HG03460 (cell line): ENCODE results near the gene GSKIP.
A peak's percentile ranks its signal among the peaks of the same experiment; 100 is the strongest.

Experiments used
- ATAC-seq: cut with Tn5 transposase; IDR thresholded peaks from one replicate; pipeline ENCODE4 v1.9.1; 2021; ENCODE audit not compliant: unreplicated experiment

Gene GSKIP

GRCh38 chr14:96376093-96376492 lies 12.8 kb downstream of the GSKIP start:
- ATAC-seq: no peak

GRCh38 chr14:96380735-96381134 lies 17.4 kb downstream of the GSKIP start:
- peak; percentile 94 for ATAC-seq

- no peak for ATAC-seq
Measured at GRCh38 chr14:96383445-96383844, 20.1 kb downstream of the GSKIP start.

GRCh38 chr14:96384053-96384452 lies 20.7 kb downstream of the GSKIP start:
- ATAC-seq: no peak

GRCh38 chr14:96384740-96385139 lies 21.4 kb downstream of the GSKIP start:
- no peak for ATAC-seq

GRCh38 chr14:96385385-96385784 lies 22.1 kb downstream of the GSKIP start:
- ATAC-seq: no peak

GRCh38 chr14:96390965-96391292 lies 27.6 kb downstream of the GSKIP start:
- no peak for ATAC-seq

GRCh38 chr14:96391293-96392118 lies 28.2 kb downstream of the GSKIP start:
- peak; percentile 86 for ATAC-seq

GRCh38 chr14:96393071-96393691 lies 29.9 kb downstream of the GSKIP start:
- ATAC-seq: no peak

GRCh38 chr14:96394047-96394815 lies 30.9 kb downstream of the GSKIP start:
- ATAC-seq: no peak

- no peak for ATAC-seq
Measured at GRCh38 chr14:96398432-96398831, 35.1 kb downstream of the GSKIP start.

GRCh38 chr14:96398921-96399320 lies 35.6 kb downstream of the GSKIP start:
- ATAC-seq: no peak

GRCh38 chr14:96399405-96399804 lies 36.1 kb downstream of the GSKIP start:
- no peak for ATAC-seq

GRCh38 chr14:96400495-96400894 lies 37.2 kb downstream of the GSKIP start:
- no peak for ATAC-seq

- no peak for ATAC-seq
Measured at GRCh38 chr14:96403409-96403808, 40.1 kb downstream of the GSKIP start.

- ATAC-seq: no peak
Measured at GRCh38 chr14:96405677-96406076, 42.4 kb downstream of the GSKIP start.

- no peak for ATAC-seq
Measured at GRCh38 chr14:96407935-96408570, 44.7 kb downstream of the GSKIP start.

GRCh38 chr14:96408608-96409007 lies 45.3 kb downstream of the GSKIP start:
- no peak for ATAC-seq

- no peak for ATAC-seq
Measured at GRCh38 chr14:96409701-96410100, 46.4 kb downstream of the GSKIP start.

GRCh38 chr14:96410119-96410518 lies 46.8 kb downstream of the GSKIP start:
- no peak for ATAC-seq

GRCh38 chr14:96413526-96413925 lies 50.2 kb downstream of the GSKIP start:
- no peak for ATAC-seq
